HG03378 (cell line): ENCODE data around the gene ICA1L.
"Not testable (repeated sequence)": the region's sequence is repeated elsewhere in the genome, so short reads cannot be mapped to it uniquely, and the experiment has no call there.

ENCODE experiments used
- ATAC-seq: cut with Tn5 transposase; IDR thresholded peaks from one replicate; pipeline ENCODE4 v1.9.1; 2021; ENCODE audit warnings: mild to moderate bottlenecking, moderate library complexity; ENCODE audit not compliant: unreplicated experiment

The ICA1L gene

GRCh38 chr2:202848813-202849212, 22.8 kb downstream of the ICA1L start:
- ATAC-seq: peak; percentile 28

DNA sequence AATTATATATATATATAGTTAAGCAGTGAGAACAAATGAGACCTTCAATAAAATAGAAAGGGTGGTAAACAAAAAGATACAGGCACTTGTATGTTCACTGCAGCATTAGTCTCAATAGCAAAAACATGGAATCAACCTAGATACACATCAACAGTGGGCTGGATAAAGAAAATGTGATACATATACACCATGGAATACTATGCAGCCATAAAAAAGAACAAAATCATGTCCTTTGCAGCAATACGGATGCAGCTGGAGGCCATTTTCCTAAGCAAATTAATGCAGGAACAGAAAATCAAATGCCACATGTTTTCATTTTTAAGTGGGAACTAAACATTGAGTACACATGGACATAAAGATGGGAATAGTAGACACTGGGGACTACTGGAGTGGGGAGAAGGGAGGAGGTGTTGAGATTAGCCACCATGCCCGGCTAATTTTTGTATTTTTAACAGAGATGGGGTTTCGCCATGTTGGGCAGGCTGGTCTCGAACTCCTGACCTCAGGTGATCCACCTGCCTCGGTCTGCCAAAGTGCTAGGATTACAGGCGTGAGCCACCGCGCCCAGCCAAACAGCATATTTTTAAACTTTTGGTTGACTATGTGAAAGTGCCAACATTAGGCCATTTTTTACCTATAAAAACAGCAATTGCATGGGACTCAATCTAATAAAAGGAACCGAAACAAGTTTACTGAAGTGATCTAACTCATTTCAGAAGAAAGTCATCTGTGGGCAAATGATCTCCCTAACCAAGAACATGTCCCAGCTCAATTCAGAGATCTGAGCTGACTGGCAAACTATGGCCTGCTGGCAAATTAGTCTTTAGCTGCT, 23.7 kb downstream of the ICA1L start:
- peak; percentile 90 for ATAC-seq

DNA sequence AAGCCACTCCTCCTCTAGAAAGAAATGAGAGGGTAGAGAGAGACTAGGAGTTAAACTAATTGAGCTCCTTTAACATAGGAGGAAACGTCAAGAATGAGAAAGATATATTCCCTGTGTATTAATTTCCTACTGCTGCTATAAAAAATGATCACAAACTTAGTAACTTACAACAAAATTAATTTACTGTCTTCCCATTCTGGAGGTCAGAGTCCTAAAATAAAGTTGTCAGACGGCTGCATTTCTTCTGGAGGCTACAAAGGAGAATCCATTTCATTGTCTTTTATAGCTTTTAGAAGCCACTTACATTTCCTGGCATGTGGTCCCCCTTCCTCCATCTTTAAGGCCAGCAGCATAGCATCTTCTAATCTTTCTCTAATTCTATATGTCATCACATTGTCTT, 26.9 kb downstream of the ICA1L start:
- ATAC-seq: no peak

DNA sequence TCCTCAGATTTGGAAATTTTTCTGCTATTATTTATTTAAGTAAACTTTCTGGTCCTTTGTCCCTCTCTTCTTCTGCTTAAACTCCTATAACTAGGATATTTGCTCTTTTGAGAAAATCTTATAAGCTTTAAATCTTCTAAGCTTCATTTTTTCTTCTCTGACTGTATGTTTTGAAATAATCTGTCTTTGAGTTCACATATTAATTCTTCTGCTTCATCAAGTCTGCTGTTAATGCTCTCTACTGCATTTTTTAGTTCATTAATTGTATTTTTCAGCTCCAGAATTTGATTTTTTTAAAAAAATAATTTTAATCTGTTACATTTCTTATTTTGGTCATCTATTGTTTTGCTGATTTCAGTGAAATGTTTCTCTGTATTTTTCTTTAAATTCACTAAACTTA, 28.9 kb downstream of the ICA1L start:
- ATAC-seq: no peak

- ATAC-seq: no peak
These were observed 30.3 kb downstream of the ICA1L start for GRCh38 chr2:202841090-202841867.

DNA sequence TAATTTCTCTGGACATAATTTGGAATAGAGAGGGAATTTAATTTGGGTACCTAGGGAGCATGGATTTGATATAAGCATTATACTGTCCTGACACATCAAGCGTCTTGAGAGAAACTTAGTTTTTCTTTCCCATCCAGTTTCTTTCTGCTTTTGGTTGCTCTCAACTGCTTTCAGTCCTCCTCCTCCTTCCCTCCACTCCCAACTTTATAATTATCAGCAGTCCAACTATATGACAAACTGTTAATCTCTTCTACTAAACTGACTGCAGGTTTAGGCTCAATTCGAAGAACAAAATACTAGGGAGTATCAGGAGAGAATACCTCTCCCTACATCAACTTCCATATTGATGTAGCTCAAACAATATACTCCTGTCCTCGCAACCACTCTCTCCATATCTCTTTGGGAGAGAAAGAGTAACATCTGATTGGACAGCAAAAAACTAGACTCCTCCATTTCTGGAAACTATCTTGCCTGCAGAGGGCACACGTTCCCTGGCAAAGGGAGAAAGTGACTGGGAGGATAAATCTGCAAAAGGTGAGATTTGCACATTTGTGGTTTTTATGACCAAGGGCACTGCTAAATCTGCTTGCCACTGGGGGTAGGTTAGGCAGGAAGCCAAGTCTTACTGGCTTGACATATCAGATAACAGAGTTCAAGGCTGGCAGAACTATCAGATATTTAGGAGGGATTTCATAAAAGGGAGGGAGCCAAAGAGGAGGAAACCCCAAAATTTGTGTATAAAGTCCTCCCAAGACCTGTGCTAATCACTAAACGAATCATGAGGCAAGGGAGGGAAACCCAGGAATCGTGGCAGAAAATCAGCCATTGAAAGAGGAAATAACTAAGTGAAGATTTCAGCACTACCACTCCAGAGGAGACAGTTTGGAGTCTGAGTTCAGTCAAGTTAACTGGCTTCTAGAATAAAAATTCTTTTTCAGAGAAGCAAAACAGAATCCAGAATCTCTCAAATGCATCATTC, 40.0 kb downstream of the ICA1L start:
- peak; percentile 65 for ATAC-seq

DNA sequence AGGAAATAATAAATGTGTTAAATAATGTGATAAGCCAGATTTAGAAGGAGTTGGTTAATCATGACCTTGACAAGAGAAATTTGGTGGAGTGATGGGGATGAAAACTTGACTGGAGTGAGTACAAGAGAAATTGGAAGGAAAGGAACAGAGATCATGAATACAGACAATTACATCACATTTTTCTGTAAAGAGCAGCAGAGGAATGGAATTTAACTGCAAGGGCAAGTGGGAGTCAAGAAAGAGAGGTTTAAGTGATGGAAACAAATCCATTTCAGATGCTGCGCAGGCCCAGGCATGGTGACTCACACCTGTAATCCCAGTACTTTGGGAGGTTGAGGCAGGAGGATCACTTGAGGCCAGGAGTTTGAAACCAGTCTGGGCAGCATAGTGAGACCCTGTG, 46.7 kb downstream of the ICA1L start:
- no peak for ATAC-seq

DNA sequence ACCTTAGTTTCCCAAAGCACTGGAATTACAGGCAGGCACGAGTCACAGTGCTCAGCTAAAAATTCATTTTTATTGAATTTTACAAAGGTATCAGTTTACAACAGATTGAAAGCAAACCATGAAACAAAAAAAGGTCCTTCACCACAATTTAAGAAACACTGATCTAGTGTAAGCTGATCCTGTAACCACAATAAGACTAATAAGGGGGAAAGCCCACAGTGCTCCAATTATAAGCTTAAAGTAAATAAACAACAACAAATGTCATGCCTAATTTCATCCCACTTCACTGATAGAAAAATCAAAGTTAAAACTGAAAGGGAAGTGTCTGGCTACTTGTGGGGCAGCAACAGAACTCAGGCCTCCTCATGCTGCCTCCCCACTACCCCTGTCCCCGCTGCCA, 49.2 kb downstream of the ICA1L start:
- ATAC-seq: no peak

- no peak for ATAC-seq
These were observed 50.1 kb downstream of the ICA1L start for GRCh38 chr2:202821206-202822160.

DNA sequence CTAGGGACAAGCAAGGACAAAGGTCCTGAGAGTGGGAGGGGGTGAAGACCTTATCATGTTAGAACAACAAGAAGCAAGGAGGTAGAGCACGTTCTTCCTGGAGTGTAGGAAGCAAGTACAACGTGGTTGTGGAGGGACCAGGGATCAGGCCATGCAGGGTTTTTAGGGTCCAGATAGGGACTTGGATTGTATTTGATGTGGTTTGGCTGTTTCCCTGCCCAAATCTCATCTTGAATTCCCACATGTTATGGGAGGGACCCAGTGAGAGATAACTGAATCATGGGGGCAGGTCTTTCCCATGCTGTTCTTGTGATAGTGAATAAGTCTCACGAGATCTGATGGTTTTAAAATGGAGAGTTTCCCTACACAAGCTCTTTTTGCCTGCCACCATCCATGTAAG, 53.2 kb downstream of the ICA1L start:
- ATAC-seq: no peak

GRCh38 chr2:202817771-202818170, 53.8 kb downstream of the ICA1L start:
- no peak for ATAC-seq

GRCh38 chr2:202815548-202816360, 55.8 kb downstream of the ICA1L start:
- ATAC-seq: no peak

GRCh38 chr2:202814226-202814625, 57.3 kb downstream of the ICA1L start:
- no peak for ATAC-seq

GRCh38 chr2:202813387-202813786, 58.2 kb downstream of the ICA1L start:
- no peak for ATAC-seq

DNA sequence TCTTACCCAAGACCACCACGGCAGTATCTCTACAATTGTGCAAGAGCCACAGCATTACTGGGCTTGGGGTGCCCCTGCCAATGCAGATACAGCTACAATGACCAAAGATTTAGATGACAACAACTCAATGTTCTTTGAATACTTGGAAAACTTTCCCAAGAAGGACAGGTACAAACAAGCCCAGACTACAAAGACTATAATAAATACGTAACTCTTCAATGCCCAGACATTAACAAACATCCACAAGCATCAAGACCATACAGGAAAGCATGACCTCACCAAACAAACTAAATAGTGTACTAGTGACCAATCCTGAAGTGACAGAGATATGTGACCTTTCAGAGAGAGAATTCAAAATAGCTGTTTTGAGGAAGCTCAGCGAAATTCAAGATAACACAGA, 62.8 kb downstream of the ICA1L start:
- ATAC-seq: no peak

DNA sequence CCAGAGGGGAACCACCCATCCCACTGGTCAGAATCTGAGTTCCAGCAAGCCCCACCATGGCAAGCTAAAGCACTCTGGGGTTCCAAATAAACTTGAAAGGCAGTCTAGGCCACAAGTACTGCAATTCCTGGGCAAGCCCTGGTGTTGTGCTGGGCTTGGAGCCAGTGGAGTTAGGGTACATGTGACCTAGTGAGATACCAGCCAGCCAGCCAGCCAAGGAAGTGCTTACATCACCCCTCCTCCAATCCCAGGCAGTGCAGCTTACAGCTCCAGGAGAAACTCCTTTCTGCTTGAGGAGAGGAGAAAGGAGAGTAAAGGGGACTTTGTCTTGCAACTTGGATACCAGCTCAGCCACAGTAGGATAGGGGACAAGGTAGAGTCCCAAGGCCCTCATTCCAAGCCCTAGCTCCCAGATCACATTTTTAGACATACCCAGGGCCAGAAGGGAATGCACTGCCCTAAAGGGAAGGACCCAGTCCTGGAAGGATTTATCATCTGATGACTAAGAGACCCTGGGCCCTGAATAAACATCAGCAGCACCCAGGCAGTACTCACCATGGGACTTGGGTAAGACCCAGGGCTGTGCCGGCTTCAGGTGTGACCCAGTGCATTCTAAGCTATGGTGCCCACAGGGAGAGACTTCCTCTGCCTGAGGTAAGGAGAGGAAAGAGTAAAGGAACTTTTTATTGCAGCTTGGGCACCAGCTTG, 64.0 kb downstream of the ICA1L start:
- ATAC-seq: not testable (repeated sequence)

DNA sequence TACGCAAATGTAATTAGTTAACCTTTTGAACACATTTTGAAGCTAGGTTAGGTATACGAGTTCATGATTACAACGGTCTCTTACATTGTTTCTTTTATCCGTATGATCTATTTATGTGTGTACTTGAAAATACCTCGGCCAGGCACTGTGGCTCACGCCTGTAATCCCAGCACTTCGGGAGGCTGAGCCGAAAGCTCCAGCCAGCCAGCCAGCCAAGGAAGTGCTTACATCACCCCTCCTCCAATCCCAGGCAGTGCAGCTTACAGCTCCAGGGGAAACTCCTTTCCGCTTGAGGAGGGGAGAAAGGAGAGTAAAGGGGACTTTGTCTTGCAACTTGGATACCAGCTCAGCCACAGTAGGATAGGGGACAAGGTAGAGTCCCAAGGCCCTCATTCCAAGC, 65.7 kb downstream of the ICA1L start:
- not testable (repeated sequence) for ATAC-seq

- no peak for ATAC-seq
These were observed 73.6 kb downstream of the ICA1L start for GRCh38 chr2:202797944-202798343.
